DMS79 (cell line): ENCODE measurements around the gene LRP1B.
"Not testable (repeated sequence)": the region's sequence is repeated elsewhere in the genome, so short reads cannot be mapped to it uniquely, and the experiment has no call there.

Source experiments
- DNase-seq: peaks from one replicate; lab custom pipeline; 2025; lab: John Stamatoyannopoulos, UW

The LRP1B gene

GRCh38 chr2:141021611-141022010 is 1109.2 kb downstream of the LRP1B start:
- DNase-seq, result no peak

DNA sequence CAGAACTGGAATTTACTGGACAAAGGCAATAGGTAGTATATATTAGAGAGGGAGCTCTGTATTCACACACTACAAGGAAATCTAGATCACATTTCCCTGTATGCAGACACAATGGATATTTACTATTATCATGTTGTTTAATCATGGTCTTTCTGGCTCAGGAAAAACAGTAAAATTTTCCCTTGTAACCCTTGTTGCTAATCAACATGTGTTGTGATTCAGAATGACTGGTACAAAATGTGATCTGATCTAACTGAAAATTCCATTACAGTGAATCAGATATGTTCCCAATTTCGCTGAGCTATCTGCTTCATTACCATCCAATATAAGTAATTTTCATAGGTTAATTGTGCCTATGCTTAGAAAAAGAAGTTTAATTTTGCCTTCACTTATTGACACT is 1109.7 kb downstream of the LRP1B start:
- DNase-seq, result no peak

- no peak for DNase-seq
Measured at GRCh38 chr2:141020346-141020745, 1110.5 kb downstream of the LRP1B start.

DNA sequence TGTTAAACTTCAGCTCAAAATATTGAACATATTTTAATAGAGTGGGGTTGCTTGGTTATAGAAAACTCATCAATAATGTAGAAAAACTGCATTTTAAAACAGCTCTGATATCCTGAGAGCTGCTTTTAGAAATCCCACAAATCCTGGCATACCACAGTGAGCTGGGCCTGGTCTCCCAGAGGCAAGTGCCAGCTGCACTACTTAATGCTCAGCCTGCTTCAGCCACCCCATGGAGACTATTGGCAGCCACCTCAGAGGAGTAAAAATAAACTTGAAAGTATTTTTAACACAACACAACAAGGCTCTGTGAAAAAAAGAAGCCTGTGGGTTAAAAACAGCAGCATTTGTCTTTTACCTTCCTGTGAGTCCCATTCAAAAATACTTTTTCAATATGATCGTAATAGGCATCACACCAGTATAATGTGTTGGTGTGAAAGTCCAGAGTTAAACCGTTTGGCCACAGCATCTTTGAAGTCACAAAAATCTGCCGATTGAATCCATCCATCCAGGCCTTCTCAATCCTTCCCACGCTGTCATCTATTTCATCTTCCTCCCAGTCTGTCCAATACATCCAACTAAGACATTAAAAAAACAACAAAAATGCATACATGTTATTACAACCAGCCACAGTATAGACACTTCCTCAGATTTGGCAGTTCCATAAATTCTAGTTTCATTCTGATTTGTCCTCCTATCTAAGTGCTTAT is 1115.3 kb downstream of the LRP1B start:
- DNase-seq, result no peak

- no peak for DNase-seq
Measured at GRCh38 chr2:141003967-141004657, 1126.7 kb downstream of the LRP1B start.

DNA sequence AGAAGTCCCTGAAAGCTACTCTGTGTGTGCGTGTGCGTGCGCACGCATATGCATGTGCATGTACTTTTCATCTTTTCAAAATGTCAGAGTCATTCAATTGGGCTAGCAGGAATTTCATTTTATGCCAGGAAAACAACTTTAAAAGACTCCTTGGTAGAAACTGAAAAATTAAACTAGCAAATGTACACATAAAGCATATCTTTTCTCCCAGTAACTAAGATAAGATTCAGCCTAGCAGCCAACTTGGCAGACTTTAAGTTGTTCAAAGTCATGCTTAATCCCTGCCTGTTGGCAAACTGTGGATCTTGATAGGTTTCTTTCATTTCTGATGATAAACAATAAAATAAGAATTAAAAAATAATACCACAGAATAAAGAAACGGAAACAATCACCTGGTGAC is 1129.1 kb downstream of the LRP1B start:
- DNase-seq, result no peak

GRCh38 chr2:140998577-140998976 is 1132.2 kb downstream of the LRP1B start:
- no peak for DNase-seq

DNA sequence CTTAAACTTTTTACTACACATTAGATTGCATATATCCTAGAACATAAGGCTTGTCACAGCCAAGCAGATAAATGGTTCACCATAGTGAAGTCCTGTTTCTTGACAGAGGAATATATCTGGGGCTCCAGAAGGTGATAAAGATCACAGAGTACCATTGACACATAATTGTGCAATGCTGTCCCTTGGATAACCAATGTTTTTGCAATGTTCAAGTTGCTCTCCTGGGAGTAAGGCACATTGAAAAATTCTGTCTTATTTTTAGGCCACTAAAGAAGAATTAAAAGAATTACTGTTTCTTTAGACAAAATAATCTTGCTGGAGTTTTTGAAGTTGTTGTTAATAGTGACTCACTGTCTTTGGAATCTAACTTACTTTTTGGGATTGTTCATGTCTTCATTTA is 1132.8 kb downstream of the LRP1B start:
- DNase-seq, result no peak

DNA sequence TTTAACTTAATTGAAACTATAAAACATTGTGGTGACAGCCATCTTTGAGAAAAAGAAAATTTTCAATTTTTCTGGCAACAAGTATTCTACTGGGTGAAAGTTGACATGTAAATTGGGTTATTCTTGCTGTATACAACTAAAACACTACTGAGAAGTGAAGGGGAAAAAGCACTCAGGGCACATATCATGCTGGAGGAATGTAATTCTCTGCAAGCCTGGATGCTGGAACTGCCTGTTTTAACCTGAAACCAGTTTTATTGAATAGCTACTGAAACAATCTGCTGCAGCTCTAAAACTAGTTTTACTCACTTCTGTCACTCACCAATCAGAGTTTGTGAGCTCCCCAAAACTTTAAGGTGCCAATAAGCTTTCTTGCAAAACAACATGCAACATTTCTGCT is 1136.0 kb downstream of the LRP1B start:
- no peak for DNase-seq

DNA sequence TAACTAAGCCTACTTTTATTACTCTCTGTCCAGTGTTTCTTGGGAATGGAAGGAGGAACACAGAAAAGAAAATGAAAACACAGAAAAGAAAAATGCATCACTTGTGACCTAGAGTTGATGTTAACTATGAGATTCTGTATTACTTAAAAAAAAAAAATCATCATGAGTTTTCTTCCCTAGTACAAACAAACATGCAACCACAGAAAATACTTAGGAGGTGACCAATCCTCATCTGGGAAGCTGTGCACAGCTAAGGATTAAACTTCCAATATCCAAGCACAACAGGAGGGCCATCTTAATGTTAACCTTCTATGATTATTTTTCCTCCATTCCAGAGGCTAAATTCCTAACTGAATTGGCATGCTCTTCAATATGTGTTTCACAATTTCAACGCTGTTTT is 1140.4 kb downstream of the LRP1B start:
- DNase-seq, result no peak

GRCh38 chr2:140988597-140988996 is 1142.2 kb downstream of the LRP1B start:
- no peak for DNase-seq

DNA sequence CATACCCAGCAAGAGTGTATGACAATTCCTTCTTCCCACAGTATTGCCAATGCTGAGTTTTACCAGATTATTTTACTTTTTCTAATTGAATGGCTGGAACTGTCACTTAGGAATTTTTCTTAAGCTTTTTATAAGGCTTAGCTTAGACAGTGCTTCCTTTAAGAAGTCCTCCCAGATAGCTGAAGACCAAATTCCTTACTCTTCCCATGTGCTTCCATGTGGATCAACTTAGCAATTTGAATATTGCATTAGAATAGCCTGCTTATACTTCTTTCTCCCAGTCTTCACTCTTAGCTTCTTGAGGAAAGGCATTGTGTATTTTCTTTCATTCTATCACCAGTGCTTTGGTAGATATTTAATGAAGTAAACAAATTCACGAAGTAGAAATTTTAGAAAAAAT is 1144.4 kb downstream of the LRP1B start:
- DNase-seq, result no peak

DNA sequence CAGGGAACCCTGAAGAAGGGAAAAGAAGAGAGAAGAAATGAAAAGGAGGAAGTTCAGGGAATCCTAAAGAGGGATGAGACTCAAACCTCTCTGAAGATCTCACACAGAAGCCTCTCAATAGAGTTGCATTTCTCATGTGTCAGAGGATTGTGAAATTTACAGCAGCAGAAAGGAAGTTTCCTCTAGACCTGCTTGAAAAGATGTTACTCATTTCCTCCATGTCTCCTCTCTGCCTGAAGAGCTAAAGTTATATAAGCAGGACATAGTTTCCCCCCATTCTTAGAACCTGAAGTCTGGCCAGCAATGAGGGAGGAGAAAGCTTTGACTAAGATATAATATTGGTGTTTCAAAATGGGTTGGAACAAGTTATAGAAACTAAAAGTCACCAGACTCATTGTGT is 1155.6 kb downstream of the LRP1B start:
- no peak for DNase-seq

- no peak for DNase-seq
Measured at GRCh38 chr2:140972724-140973123, 1158.1 kb downstream of the LRP1B start.

- not testable (repeated sequence) for DNase-seq
Measured at GRCh38 chr2:140964324-140964723, 1166.5 kb downstream of the LRP1B start.

- no peak for DNase-seq
Measured at GRCh38 chr2:140949932-140950331, 1180.9 kb downstream of the LRP1B start.

GRCh38 chr2:140947236-140947635 is 1183.6 kb downstream of the LRP1B start:
- DNase-seq, result no peak

DNA sequence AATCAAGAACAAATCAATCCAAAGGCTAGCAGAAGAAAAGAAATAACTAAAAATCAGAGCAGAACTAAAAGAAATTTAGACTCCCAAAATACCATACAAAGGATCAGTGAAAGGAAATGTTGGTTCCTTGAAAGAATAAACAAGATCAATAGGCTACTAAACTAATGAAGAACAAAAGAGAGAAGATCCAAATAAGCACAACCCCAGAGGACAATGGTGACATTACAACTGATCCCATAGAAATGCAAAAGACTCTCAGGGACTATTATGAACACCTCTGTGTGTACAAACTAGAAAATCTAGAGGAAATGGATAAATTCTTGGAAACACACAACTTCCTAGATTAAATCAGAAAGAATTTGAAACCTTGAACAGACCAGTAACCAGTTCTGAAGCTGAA is 1186.9 kb downstream of the LRP1B start:
- DNase-seq, result no peak

DNA sequence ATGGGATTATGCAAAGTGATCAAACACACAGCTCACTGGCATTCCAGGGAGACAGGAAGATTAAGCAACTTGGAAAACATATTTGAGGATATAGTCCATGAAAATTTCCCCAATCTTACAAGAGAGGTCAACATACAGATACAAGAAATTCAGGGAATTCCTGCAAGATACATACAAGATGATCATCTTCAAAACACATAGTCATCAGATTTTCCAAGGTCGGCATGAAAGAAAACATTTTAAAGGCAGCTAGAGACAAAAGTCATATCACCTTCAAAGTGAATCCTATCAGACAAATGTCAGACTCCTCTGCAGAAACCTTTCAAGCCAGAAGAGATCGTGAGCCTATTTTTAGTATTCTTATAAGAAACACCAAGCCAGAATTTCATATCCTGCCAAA is 1188.5 kb downstream of the LRP1B start:
- DNase-seq, result no peak

DNA sequence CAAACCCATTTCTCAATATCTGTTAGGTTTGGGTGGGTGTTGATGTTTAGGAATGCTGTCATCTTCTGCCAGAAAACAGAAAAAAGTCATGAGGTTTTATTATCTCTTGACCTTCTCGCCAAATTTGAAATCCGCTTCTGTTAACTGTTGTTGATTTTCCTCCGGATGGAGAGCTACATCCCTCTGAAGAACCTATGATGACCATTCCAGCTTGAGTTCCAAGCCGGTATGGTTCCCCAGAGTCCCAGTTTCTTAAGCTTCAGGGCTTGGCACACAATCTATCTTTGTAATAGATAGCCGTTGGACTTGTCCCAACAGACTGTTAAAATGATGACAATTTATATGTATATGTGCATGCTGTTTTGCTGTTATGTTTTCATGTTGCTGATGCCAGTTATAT is 1201.0 kb downstream of the LRP1B start:
- no peak for DNase-seq

- no peak for DNase-seq
Measured at GRCh38 chr2:140918426-140918825, 1212.4 kb downstream of the LRP1B start.

GRCh38 chr2:140916410-140916809 is 1214.4 kb downstream of the LRP1B start:
- no peak for DNase-seq

DNA sequence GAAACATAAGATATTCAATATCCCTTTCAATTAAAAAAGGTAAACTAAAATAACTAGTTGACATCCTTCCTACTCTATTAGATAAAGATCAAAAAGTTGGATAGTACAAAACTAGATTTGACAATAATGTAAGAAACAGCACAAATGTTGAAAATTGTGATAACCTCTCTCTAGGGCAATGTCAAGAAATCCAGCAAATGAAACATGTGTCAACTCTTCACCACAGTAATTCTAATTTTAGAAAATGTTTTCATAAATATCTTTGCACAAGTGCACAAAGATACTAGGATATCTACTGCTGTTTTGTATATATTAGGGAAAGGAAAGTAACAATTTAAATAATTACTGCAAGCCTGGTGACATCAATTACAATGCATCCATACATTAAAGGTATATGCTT is 1220.1 kb downstream of the LRP1B start:
- no peak for DNase-seq
